HG03469 (cell line): Measurements from ENCODE around the gene FBXO2.
A peak's percentile ranks its signal among the peaks of the same experiment; 100 is the strongest.

Experiments used
- ATAC-seq: cut with Tn5 transposase; IDR thresholded peaks from one replicate; pipeline ENCODE4 v1.9.1; 2021; ENCODE audit warnings: mild to moderate bottlenecking, moderate library complexity, moderate number of reproducible peaks; ENCODE audit not compliant: unreplicated experiment

The FBXO2 gene

DNA sequence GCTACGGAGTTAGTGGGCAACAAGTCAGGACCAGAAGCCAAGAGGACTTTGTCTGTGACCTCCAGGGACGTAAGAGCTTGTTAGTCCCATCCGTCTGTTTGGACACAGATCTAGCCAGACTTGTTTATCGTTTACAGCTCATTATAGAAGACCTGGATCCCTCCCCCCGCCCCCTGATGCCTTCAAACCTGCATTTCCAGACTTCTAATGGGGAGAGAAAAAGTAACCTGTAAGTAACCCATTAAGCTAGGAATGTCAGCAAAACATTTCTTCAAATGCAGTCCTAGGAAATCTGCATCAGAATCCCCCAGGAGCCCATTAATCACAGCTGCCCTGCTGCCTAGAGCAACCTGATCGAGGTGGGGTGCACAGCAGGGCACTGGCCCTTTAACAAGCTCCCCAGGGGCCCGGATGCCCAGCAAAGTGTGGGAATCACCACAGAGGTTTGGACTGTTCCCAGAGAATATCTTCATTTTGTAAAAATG, 28.1 kb upstream of the FBXO2 start:
- ATAC-seq: no peak

DNA sequence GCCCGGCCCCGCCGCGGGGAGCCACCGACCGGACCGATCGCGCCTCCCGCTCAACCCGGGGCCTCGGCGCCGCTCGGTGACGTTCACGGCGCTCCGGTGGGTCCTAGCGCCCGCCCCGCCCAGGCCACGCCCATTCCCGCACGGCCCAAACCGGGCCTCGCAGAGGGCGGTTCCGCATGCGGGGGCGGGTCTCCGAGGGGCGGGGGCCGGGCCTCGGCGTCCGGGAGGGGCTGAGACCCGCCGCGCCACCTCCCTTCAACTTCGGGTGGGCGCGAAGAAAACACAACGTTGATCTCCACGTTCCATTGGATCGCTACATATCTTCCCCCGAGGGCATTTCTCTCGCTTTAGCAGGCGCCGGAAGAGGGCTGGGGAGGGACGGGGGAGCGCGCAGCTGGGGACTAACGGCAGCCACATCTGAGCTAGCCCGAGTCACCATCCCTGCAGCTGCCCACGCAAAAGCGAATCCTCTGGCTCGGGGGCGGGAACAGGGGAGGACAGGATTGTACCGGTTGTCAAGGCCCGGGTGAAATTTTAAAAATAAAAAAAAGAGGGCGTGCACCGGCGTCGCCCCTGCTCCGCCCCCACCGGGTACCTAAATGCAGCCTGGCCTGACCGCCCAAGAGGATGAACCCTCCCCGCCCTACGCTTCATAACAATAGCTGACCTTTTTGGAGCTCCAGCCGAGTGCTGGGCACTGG, 27.0 kb upstream of the FBXO2 start, which contains the start of gene MAD2L2:
Gene MAD2L2, minus strand, starts transcription at position 78 of the 701 bp plus-strand sequence. CDS start 547 bp downstream, outside the sequence.
- no peak for ATAC-seq

DNA sequence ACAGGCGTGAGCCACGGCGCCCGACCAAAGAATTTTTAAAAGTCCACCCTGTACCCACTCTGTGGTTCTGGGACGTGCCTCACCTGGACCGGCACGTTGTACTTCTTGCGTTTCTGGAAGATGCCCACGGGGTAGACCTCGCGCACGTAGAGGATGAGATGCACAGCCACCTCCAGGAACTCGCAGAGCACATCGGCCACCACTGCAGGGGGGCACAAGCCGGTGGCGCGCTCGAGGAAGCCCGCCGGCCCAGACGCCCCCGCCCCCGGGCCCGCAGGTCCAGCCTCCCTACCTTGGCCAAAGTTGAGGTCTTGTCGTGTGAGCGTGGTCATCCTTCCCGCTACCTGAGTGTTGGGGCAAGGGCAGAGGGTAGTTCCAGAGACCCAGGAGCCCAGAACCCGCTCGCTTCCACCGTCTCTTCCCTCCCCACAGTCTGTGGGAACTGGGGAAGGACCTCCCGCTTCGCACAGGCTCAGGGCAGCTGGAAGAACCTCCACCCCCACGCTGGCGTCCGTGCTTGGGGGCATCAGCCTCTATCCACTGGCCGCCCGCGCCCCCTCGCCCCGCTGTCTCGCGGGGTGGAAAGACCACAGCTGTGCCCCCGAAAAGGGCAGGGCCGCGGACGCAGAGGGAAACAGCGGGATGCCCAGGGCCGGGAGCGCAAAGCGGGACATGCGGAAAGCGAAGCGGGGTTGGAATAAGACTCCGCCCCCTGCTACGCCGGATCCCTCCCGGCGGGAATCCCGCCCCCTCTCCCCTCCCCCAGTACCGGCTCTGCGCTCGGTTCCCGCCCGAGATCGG, 26.2 kb upstream of the FBXO2 start:
- ATAC-seq: no peak

DNA sequence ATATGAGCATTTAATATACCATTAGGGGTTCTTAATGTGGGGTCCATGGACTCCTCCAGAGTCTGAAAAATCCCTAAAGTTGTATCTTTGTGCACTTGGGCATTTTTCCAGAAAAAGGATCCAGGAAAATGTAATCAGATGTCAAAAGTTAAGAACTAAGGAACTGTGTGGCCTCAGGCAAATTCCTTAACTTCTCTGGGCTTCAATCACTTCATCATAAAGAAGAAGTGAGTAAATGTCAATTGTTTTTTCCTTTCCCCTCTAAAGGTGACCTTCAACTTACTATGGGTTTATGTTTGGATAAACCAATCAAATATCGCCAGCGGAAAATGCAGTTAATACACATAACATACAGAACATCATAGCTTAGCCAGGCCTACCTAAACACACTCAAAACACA, 24.2 kb upstream of the FBXO2 start:
- ATAC-seq: no peak

DNA sequence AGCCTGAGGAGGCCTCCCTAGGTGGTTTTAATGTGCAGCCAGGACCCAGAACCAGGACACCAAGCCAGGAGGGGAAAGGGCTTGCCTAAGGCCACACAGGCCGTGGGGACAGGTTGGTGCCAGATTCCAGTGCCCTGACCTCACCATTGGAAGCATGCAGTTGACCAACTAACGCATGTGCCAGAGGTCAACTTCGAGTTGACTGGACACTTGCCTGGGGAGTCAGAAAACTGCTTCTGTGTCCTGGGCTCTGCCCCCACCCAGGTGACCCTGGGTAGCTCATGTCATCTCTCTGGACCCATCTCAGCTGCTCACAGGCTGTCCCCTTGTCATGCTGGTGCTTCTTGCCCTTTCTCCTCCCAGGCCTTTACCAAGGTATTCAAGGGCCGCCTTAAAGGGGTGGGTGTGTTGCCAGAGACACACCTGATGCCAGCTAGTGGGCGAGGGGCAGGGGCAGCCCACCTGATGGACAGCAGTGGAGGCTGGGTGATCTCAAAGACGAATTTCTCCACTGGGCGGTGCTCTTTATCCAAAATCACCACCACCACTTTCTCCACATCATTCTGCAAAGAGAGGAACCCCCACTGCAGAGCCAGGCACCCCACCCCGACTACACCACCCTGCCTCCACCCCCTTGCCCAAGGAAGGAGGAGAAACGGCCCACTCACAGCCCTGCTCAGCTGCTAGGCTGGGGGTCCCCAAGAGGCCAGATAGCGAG, 22.3 kb upstream of the FBXO2 start:
- no peak for ATAC-seq

DNA sequence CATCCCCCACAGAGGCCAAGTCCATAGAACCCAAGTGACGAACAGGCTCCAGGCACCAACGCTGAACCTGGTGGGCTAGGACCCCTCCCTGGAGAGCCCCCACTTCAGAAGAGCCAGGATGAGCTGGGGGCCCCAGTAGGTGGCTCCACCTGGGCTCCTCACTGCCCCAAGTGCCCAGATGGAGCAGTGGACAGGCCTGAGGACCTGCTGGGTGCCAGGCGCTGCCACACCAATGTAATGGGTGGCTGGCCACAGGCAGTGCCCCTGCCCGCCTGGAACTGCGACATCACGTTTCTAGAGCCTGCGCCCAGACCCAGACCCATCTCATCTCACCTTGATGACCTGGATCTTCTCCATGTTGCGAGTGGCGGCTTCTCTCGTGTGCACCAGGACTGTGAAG, 21.1 kb upstream of the FBXO2 start:
- no peak for ATAC-seq

DNA sequence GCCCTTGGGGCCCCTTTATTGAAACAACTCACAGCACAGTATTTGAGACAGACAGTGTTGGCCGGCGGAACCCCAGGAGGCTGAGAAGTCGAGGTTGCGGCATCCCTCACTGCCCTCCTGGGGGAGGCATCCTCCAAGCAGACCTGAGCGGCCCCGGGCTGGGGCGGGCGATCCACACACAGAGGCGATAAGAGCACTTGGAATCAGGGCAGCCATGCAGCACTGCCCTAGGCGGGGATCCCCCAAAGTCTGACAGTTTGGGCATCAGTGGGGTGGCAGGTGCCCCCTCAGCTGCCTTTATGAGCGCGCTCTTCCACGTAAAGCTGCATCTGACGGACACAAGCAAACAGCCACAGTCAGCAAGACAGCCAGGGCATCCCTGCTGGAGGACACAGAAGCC, 20.3 kb upstream of the FBXO2 start:
- ATAC-seq: no peak

DNA sequence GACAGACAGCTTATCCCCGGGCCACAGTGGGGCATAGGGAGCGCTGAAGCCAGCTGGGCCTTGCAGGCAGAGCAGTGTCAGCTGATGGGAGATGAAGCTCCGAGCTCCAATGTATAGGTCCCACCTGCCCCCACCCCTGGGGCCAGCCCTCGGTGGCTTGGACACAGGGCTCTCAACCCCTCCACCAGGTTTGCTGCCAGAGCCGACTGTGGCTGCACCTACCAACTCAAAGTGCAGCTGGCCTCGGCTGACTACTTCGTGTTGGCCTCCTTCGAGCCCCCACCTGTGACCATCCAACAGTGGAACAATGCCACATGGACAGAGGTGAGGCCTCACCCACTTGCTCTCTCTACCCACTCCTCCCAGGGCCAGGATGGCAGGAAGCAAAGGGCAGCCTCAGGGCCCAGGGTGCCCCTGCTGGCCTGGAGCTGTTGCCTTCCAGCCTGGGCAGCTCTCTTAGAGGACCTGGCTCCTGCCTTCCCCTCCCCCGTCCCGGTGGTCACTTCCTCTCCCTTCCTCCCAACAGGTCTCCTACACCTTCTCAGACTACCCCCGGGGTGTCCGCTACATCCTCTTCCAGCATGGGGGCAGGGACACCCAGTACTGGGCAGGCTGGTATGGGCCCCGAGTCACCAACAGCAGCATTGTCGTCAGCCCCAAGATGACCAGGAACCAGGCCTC, 19.0 kb upstream of the FBXO2 start:
- ATAC-seq: no peak

DNA sequence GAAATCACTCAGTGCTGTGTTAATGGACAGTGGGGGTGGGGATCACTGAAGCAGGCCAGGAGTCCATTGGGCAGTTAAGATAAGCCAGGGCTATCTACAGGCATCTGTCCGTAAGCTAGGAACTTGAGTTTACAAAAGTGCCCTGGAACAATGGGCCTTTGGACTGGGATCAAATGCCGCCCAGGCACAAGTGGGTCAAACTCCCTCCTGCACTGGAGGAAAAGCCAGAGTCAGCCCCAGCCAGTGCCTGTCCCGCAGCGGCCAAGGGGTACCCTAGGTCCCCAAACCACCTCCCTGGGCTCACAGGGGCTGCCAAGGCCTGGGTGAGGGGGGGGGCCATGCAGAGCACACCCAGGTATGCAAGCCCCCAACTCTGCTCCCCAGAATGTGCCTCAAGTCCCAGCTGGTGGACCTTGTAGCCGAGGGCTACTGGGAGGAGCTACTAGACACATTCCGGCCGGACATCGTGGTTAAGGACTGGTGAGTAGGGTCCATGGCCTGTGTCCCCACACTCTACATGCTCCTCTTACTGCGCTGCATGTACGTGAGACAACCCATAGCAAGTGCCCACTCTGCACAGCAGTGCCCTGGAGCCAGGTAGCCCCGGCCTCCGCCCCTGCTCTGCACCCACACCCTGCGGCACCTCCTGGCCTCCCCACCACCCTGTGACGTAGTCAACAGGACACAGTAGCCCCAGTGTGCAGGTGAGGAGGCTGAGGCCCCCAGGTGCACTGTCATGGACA, 17.5 kb upstream of the FBXO2 start:
- ATAC-seq: no peak

DNA sequence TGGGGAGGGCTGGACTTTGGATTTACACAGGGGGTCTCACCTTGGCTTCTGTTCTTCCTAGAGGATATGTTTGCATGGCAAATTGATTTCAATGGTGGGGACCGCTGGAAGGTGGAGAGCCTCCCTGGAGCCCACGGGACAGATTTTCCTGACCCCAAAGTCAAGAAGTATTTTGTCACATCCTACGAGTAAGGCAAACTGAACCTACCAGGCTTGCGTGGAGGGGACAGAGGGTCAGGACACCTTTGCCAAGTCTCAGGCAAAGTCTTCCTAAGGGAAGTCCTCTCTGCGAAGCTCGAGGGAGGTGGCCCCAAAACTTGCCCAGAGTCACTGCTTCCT, 16.9 kb upstream of the FBXO2 start:
- no peak for ATAC-seq

DNA sequence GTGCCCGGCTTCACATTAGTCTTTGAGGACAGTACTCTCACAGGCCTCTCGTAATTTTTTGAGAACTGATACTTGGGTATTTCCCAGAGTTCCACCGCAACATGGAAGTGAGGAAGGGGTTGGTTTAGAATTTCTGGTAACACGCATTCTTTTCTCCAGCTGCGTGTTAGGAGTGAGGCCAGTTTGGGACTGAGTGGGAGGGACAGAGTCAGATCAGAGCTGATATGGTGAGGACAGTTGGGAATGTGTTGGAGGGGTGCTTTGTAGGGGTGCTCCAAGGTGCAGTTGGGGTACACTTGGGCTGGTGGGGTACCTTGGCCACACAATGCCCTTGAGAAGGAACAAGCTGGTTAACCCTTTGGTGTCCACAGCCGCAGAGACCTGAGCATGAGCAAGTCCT, 16.5 kb upstream of the FBXO2 start:
- ATAC-seq: no peak

DNA sequence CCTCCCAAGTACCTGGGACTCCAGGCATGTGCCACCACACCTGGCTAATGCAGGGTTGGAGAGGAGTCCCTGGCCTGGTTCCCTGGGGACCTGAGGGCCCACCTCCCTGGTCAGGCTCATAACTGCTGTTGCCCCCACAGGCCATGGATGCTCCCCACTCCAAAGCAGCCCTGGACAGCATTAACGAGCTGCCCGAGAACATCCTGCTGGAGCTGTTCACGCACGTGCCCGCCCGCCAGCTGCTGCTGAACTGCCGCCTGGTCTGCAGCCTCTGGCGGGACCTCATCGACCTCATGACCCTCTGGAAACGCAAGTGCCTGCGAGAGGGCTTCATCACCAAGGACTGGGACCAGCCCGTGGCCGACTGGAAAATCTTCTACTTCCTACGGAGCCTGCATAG, 14.3 kb upstream of the FBXO2 start:
- ATAC-seq: no peak

DNA sequence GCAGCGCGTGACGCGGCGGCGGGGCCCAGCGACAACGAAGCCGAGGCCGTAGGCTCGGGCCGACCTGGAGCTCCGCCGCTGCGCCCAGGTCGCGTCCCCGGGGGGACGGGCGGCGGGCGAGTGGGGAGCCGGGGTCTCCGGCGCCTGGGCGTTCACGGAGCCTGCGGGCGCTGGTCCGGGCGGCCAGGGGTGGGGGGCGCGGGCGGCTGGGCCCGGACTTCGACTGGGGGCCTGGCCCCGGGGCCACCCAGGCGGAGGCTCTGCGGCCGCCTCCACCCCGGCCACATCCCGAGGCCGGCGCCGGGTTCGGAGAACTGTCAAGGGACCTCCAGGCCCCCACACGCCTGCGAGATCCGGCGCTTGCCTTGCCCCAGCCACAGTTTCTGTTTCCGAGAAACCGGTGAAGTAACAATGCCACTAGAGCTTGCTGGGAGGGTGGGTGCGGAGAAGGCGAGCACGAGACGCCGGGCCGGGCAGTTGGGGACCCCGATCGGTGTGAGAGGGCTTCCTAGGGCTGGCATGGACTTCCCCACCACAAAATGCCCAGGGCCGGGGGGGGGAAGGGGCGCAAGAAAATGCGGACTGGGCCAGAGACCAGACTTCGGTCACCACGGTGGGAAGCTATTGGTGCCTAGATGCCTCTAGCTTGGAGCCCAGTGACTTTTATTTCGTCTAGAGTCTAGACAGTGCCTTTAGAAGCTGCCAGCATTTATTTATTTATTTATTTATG, 10.3 kb upstream of the FBXO2 start:
- peak; percentile 23 for ATAC-seq

DNA sequence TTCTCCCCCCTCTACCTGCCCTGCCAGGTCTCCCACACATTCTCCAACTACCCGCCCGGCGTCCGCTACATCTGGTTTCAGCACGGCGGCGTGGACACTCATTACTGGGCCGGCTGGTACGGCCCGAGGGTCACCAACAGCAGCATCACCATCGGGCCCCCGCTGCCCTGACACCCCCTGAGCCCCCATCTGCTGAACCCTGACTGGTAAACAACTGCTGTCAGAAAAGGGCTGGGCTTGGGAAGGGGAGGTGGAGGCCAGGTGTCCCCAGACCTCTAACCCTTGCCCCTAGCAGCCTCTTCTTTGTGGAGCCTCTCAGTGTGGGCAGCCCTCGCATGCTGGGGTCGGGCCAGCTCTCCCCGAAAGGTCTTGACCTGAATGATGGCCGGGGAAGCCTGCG, 6.9 kb upstream of the FBXO2 start:
- no peak for ATAC-seq

DNA sequence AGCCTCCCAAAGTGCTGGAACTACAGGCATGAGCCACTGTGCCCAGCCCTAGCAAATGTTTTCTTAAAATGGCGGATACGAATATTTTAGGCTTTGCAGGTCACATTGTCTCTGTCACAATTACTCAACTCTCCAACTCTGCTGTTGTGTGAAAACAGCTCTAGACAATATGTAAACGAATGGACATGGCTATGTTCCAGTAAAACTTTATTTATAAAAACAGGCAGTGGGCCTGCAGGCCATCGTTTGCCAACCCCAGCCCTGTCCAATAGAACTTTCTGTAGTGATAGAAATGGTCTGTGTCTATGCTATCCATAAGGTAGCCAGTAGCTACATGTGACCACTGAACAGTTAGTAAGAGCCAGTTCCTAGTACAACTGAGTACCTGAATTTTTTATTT, 5.5 kb upstream of the FBXO2 start:
- ATAC-seq: no peak

DNA sequence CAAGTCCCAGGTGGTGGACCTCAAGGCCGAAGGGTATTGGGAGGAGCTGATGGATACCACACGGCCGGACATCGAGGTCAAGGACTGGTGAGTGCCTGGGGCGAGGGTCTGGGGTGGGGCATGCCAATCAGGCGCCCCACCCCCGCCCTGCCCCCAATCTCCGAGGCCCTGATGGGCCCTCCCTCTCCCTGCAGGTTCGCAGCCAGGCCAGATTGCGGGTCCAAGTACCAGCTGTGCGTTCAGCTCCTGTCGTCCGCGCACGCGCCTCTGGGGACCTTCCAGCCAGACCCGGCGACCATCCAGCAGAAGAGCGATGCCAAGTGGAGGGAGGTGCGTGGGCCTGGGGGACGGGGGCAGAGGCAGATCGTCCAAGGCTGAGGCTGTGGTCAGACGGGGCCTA, 4.3 kb upstream of the FBXO2 start:
- no peak for ATAC-seq

DNA sequence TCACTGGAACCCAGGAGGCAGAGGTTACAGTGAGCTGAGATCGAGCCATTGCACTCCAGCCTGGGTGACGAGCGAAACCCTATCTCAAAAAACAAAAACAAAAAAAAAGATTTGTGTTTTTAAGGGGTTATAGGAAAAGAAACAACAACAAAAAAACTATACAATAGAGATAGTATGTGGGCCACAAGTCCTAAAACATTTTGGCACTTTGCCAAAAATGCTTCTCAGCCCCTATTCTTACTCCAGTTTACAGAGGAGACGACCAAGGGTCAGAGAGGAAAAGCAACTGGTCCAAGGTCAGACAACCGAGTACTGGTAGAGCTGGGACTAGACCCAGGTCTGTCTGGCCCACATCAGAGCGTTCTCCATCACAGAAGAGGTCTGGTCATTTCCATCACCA, 3.4 kb upstream of the FBXO2 start:
- ATAC-seq: no peak

DNA sequence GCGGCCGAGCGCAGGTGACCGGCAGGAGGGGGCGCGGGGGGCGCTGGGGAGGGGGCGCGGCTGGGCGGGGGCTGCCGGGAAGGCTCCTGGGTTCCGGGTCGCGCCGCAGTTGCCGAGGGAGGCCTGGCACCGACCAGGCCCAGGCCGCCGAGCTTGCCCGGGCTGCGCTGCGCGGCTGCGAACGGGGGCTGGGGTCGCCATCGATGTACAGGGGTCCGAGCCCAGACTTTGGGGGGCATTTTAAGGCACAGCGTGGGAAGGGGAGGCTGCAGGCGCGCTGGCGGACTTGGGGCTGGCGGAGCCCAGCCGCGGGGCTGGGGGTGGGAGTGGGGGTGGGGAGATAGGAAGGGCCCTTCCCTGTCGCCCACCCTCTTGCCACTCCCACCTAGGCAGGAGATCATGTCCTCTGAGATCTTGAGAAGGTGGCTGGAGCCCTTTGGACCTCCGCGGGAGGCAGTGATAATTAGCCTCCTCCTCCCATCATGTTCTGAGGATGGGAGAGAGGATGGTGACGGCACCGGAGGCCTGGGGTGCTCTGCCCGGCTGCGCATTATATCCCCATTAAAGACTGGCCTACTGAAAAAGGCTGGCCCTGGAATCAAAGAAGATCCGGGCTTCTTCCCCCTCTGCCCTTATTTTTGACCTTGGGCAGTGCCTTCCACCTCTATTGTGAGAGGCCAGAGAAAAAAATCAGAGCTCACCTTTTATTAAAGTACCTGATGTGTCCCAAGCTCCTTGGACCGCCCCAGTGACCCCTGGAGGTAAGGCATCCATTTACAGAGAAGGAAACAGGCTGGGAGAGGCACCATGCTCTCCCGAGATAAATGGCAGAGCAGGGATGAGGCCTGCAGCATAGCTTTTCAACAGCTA, 945 bp upstream of the FBXO2 start:
- no peak for ATAC-seq

DNA sequence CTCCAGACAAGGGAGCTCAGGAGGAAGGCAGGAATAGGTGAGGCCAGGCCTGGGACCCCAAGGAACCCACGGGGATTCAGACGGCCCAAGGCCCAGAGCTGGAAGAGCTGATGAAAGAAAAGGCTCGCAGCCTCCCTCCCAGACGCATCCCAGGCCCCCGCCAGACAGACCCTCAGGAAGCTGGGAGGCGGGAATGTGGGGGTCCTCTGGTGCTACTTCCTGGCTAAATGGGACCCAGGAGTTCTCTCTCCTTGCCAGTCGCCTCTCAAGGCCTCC, 430 bp downstream of the FBXO2 start:
- no peak for ATAC-seq
